KOPT-K1 (cell line): ENCODE measurements around the gene AUTS2.

Source experiments
- H3K27ac ChIP-seq: fragments of 200-600 bp; sonication (generic); 2 replicates; pipeline ENCODE4 v1.5.1; 2016; ENCODE audit warnings: antibody characterized with exemption, mild to moderate bottlenecking, low read depth, low read length; ENCODE audit not compliant: poor library complexity, severe bottlenecking
- H3K36me3 ChIP-seq: fragments of 200-600 bp; sonication (generic); 2 replicates; pipeline ENCODE4 v1.5.1; 2017; ENCODE audit warnings: antibody characterized with exemption, mild to moderate bottlenecking, low read length, moderate library complexity; ENCODE audit not compliant: insufficient read depth
- H3K9me3 ChIP-seq: fragments of 200-600 bp; sonication (generic); 2 replicates; pipeline ENCODE4 v1.5.1; 2017; ENCODE audit warnings: antibody characterized with exemption, low read length, mild to moderate bottlenecking; ENCODE audit not compliant: insufficient read depth, poor library complexity, severe bottlenecking

AUTS2 gene

GRCh38 chr7:70659263-70659662, 1061.0 kb downstream of the AUTS2 start:
- H3K27ac ChIP-seq = no peak overlapping the region
- H3K36me3 ChIP-seq = no peaks in the 10 kb centered on the region
- H3K9me3 ChIP-seq = no peaks in the 10 kb centered on the region

GRCh38 chr7:70660154-70660818, 1062.0 kb downstream of the AUTS2 start:
- Histone ChIP-seq H3K27ac (no peak overlapping the region), H3K9me3 (no peaks in the 10 kb centered on the region), H3K36me3 (no peaks in the 10 kb centered on the region)

GRCh38 chr7:70660819-70661191, 1062.5 kb downstream of the AUTS2 start:
- H3K9me3 ChIP-seq = no peaks in the 10 kb centered on the region
- H3K36me3 ChIP-seq = no peaks in the 10 kb centered on the region
- H3K27ac ChIP-seq = no peak overlapping the region

GRCh38 chr7:70663680-70664079, 1065.4 kb downstream of the AUTS2 start:
- Histone ChIP-seq H3K36me3 (no peaks in the 10 kb centered on the region), H3K27ac (no peak overlapping the region), H3K9me3 (no peaks in the 10 kb centered on the region)

GRCh38 chr7:70665997-70666396, 1067.7 kb downstream of the AUTS2 start:
- no peaks in the 10 kb centered on the region for H3K36me3 ChIP-seq
- H3K9me3 ChIP-seq = no peaks in the 10 kb centered on the region
- no peak overlapping the region for H3K27ac ChIP-seq

GRCh38 chr7:70667406-70667805, 1069.1 kb downstream of the AUTS2 start:
- Histone ChIP-seq H3K9me3 (no peaks in the 10 kb centered on the region), H3K36me3 (no peaks in the 10 kb centered on the region), H3K27ac (no peak overlapping the region)

GRCh38 chr7:70668606-70669358, 1070.5 kb downstream of the AUTS2 start:
- Histone ChIP-seq H3K27ac (no peak overlapping the region), H3K36me3 (no peaks in the 10 kb centered on the region), H3K9me3 (no peaks in the 10 kb centered on the region)

GRCh38 chr7:70669854-70670253, 1071.6 kb downstream of the AUTS2 start:
- no peaks in the 10 kb centered on the region for H3K36me3 ChIP-seq
- H3K27ac ChIP-seq = no peak overlapping the region
- no peaks in the 10 kb centered on the region for H3K9me3 ChIP-seq

- H3K27ac ChIP-seq = no peak overlapping the region
- no peaks in the 10 kb centered on the region for H3K9me3 ChIP-seq
- no peaks in the 10 kb centered on the region for H3K36me3 ChIP-seq
These were observed 1072.0 kb downstream of the AUTS2 start for GRCh38 chr7:70670288-70670687.

GRCh38 chr7:70673778-70674570, 1075.7 kb downstream of the AUTS2 start:
- H3K27ac ChIP-seq = no peak overlapping the region
- H3K36me3 ChIP-seq = no peaks in the 10 kb centered on the region
- no peaks in the 10 kb centered on the region for H3K9me3 ChIP-seq

GRCh38 chr7:70674571-70675010, 1076.3 kb downstream of the AUTS2 start:
- Histone ChIP-seq H3K9me3 (no peaks in the 10 kb centered on the region), H3K27ac (no peak overlapping the region), H3K36me3 (no peaks in the 10 kb centered on the region)

- Histone ChIP-seq H3K27ac (no peak overlapping the region), H3K9me3 (no peaks in the 10 kb centered on the region), H3K36me3 (no peaks in the 10 kb centered on the region)
These were observed 1078.0 kb downstream of the AUTS2 start for GRCh38 chr7:70676243-70676642.

GRCh38 chr7:70678621-70679251, 1080.5 kb downstream of the AUTS2 start:
- Histone ChIP-seq H3K9me3 (no peaks in the 10 kb centered on the region), H3K27ac (no peak overlapping the region), H3K36me3 (no peaks in the 10 kb centered on the region)

GRCh38 chr7:70679661-70680060, 1081.4 kb downstream of the AUTS2 start:
- no peaks in the 10 kb centered on the region for H3K9me3 ChIP-seq
- no peak overlapping the region for H3K27ac ChIP-seq
- H3K36me3 ChIP-seq = no peaks in the 10 kb centered on the region

- Histone ChIP-seq H3K36me3 (no peaks in the 10 kb centered on the region), H3K27ac (no peak overlapping the region), H3K9me3 (no peaks in the 10 kb centered on the region)
These were observed 1082.0 kb downstream of the AUTS2 start for GRCh38 chr7:70680306-70680705.
